Activated naive CD4-positive, alpha-beta T cell treated with Interleukin-2 at 50 U/mL for 16 hours (primary cell): ENCODE data around the gene OTUB1.
A peak's percentile ranks its signal among the peaks of the same experiment; 100 is the strongest.
"Not testable (repeated sequence)": the region's sequence is repeated elsewhere in the genome, so short reads cannot be mapped to it uniquely, and the experiment has no call there.

Experiments used
- DNase-seq: peaks from one replicate; pipeline ENCODE4 v3.0.0-alpha.2; 2020

The OTUB1 gene

GRCh38 chr11:63986156-63986931 lies at the start of gene OTUB1:
TSS of gene OTUB1 (plus strand) at chr11:63986438. CDS start at chr11:63986457, 19 bp downstream.
- DNase-seq: peak; percentile 90

GRCh38 chr11:63937713-63938478 lies 48.3 kb upstream of the OTUB1 start:
- DNase-seq: no peak

- peak; percentile 93 for DNase-seq
Observed at GRCh38 chr11:63938479-63939396, 47.5 kb upstream of the OTUB1 start, which contains the start of gene NAA40. TSS of gene NAA40 (plus strand) at chr11:63939002. CDS start at chr11:63939097, 95 bp downstream.

- peak; percentile 3 for DNase-seq
Observed at GRCh38 chr11:63939397-63939891, 46.8 kb upstream of the OTUB1 start.

GRCh38 chr11:63940786-63941185 lies 45.5 kb upstream of the OTUB1 start:
- no peak for DNase-seq

- DNase-seq: no peak
Observed at GRCh38 chr11:63941901-63942300, 44.3 kb upstream of the OTUB1 start.

GRCh38 chr11:63942803-63943202 lies 43.4 kb upstream of the OTUB1 start:
- DNase-seq: no peak

GRCh38 chr11:63944987-63945386 lies 41.3 kb upstream of the OTUB1 start:
- no peak for DNase-seq

- peak; percentile 54 for DNase-seq
Observed at GRCh38 chr11:63945477-63946163, 40.6 kb upstream of the OTUB1 start.

GRCh38 chr11:63951779-63952536 lies 34.3 kb upstream of the OTUB1 start:
- DNase-seq: peak; percentile 12

- DNase-seq: no peak
Observed at GRCh38 chr11:63952570-63952969, 33.7 kb upstream of the OTUB1 start.

- no peak for DNase-seq
Observed at GRCh38 chr11:63958008-63958407, 28.2 kb upstream of the OTUB1 start.

GRCh38 chr11:63961608-63962412 lies 24.4 kb upstream of the OTUB1 start:
- DNase-seq: no peak

- DNase-seq: not testable (repeated sequence)
Observed at GRCh38 chr11:63963895-63964294, 22.3 kb upstream of the OTUB1 start.

- no peak for DNase-seq
Observed at GRCh38 chr11:63966444-63966843, 19.8 kb upstream of the OTUB1 start.

GRCh38 chr11:63969461-63969860 lies 16.8 kb upstream of the OTUB1 start:
- DNase-seq: no peak

- DNase-seq: no peak
Observed at GRCh38 chr11:63970902-63971301, 15.3 kb upstream of the OTUB1 start.

- DNase-seq: not testable (repeated sequence)
Observed at GRCh38 chr11:63973912-63974258, 12.4 kb upstream of the OTUB1 start.

GRCh38 chr11:63974259-63975143 lies 11.7 kb upstream of the OTUB1 start, which contains the start of gene COX8A:
TSS of gene COX8A (plus strand) at chr11:63974620. CDS start at chr11:63974681, 61 bp downstream.
- DNase-seq: peak; percentile 97
